Hindlimb muscle (tissue), 1 donor: ENCODE results near the gene DTX3. TPM values are rescaled to one million over a fixed set of nuclear protein-coding genes. Genes with fewer than 3 reads are reported as not detected.
"Not testable (repeated sequence)": the region's sequence is repeated elsewhere in the genome, so short reads cannot be mapped to it uniquely, and the experiment has no call there.

Experiments
- DNase-seq: peaks from one replicate; pipeline ENCODE4 v3.0.0-alpha.2; 2013
- polyA plus RNA-seq: library from polyadenylated mRNA; unstranded; fragments of 120-200 nt; gene quantifications from one replicate; pipeline ENCODE4 v1.2.1, GENCODE V29; 2013; ENCODE audit not compliant: insufficient read length

Gene DTX3
- polyA plus RNA-seq, 1 donor, result 21.8 TPM

DNA sequence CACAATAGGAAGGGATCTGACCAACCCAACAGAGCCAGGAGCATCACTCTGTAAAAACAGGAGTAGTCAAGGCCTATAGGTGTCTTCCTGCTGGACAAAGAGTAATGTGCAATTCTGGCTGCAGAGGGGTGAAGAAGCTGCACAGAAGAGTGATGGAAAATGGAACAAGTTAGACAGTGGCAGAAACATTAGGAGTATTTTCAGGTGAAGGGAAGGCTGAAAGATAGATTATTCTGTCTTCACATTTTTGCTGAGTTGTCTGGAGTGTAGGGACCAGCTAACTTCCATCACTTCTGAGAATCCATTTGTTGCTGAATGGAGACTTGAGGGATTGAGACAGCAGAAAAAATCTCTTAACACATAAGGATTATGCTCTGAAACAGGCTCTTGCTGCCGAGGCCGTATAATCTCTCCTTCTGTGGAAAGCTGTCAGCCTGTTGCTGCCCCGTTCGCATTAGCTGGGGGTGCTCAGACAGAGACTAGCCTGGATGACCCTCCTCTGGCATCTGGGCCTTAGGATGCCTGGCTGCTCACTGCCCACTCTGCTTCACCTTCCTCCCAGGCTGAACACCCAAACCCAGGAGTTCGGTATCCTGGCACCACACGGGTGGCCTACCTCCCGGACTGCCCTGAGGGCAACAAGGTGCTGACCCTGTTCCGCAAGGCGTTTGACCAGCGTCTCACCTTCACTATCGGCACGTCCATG, 3.5 kb downstream of the DTX3 start:
- no peak for DNase-seq

DNA sequence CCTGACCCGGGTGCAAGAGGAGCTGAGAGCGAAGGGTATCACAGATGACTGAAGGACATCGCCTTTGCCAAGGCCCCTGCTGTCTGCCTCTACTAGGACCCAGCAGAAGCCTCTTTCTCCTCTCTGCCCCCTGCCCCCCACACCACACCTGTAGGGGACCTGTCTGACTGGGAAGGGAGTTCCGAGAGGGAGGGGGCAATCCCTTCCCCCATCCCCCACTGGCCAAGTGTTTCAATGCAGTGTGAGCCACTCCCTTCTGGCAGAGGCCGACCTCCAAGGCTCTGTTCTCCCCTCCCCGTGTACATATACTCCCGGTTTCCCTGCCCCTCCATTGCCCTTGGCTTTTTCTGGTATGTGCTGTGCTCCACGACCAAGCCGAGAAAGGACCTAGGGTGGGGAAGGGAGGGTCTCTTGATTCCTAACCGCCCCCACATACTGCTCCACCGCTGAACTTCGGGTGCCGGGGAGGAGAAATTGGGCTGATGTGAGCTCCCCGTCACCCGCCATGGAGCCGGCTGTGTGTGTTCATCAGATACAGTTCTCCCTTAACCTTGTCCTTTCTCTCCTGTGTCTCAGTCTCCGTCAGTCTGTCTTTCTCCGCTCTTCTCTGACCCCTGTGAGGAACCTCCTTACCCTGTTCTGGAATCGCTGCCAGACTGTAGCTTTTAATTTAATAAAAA, 4.6 kb downstream of the DTX3 start:
- DNase-seq, result no peak

- peak; percentile 34 for DNase-seq
Measured at GRCh38 chr12:57609781-57610553, 5.3 kb downstream of the DTX3 start.

DNA sequence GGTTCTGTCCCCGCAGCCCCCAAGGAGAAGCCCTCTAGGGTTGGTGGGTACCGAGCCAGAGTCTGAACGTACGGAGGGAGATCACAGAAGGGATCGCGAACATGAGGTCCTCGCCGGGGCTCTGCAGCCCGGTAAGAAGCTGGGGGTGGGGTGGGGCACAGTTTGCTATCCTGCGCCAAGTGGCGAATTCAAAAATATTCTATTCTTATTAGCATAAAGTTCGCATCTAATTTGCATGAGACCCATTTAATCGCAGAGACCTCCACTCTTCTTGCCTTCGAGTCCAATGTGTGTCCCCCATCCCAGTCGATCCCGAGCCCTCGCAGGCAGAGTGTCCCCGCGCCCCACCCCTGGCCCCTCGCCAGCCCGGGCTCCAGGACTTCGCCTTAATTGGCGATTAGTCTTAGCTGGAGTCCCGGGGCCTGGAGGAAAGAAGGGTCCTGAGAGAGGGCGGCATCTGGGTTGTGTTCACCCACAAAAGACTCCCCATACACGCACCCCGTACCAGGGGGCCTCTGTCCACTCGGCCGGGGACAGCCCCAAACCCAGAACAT, 6.0 kb downstream of the DTX3 start:
- peak; percentile 54 for DNase-seq

DNA sequence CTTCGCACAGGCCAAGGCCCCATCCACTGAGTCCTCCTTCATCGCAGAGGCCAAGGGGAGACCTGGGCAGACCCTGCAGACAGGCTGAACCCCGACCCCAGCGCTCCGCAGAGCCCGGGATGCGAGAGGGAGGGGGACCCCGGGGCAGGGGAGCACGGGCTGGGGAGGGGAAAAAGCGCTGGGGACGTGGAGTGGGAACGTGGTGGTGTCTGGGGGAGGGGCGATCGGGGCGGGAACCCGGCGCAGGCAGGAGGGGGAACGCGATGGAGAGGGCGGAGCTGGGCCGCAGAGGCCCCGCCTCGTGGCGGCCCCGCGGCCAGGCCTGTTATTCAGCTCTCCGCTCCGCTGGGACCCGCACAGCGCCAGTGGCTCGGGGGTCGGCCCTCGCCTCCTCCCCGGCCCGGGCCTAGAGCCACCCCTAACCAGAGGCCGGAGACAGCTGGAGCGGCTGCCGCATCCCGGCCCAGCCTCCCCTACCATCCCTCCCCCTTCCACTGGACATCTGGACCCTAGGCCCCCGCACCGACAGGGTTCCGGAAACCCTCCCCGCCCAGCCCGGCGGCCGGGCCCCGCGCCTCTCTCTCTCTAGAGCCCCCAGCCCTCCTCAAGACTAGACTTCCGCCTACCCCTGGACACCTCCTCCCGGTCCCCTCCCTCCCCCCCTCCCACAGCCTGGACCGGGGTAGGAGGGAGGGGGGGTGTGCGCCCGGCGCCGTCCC, 6.6 kb downstream of the DTX3 start, which contains the start of gene ARHGEF25:
TSS of gene ARHGEF25 (plus strand) at position 328 of the 719 bp plus-strand sequence. CDS start 460 bp downstream, outside the sequence.
- DNase-seq, result peak; percentile 93

GRCh38 chr12:57611827-57612710, 7.4 kb downstream of the DTX3 start:
- DNase-seq, result no peak

DNA sequence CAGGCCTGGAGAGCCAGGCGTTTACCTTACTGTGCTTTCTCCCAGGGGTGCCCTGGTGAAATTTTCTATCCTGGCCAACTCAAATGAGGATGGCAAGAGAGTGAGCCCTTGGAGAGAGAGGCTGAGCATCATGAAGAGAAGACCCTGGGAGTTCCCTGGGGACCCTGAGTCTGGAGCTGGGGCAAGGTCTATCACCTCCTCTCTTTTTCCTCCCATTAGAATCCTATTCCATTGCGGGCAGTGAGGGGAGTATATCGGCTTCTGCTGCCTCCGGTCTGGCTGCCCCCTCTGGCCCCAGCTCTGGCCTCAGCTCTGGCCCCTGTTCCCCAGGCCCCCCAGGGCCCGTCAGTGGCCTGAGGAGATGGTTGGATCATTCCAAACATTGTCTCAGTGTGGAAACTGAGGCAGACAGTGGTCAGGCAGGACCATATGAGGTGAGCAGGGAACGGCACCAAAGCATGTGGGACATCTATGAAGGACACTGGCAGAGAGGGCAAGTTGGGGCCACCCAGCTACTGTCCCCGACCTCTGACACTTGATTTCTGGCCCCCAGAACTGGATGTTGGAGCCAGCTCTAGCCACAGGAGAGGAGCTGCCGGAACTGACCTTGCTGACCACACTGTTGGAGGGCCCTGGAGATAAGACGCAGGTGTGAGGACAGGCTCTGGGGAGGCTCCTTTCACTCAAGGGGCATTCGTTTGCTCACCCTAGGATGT, 8.2 kb downstream of the DTX3 start:
- DNase-seq, result no peak

GRCh38 chr12:57613427-57614109, 8.9 kb downstream of the DTX3 start:
- no peak for DNase-seq

DNA sequence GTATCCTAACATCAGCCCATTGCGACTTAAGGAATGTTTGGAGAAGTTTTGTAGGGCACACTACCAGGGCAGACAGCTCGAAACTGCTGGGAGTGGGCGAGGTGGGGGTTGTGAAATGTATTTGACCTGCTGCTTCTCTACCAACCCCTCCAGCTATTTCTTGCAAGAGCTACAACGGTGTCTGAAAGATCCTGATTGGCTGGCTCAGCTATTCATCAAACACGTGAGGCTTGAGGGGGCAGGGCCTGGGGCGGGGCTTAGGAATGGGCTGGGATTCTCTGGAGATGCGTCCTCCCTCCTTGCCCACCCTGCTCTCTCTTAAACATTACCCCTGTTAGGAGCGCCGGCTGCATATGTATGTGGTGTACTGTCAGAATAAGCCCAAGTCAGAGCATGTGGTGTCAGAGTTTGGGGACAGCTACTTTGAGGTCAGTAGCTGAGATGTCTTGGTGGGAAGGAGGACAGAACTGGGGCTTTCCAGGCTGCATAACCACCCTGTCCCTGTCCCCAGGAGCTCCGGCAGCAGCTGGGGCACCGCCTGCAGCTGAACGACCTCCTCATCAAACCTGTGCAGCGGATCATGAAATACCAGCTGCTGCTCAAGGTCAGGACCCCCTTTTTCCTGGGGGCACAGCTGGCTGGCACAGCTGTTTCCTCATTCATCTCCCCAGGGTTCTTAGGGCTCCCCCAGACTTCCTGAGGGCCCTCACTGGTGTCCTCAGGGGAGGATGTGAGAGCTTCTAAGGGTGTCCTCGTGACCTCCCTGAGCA, 9.7 kb downstream of the DTX3 start:
- no peak for DNase-seq

DNA sequence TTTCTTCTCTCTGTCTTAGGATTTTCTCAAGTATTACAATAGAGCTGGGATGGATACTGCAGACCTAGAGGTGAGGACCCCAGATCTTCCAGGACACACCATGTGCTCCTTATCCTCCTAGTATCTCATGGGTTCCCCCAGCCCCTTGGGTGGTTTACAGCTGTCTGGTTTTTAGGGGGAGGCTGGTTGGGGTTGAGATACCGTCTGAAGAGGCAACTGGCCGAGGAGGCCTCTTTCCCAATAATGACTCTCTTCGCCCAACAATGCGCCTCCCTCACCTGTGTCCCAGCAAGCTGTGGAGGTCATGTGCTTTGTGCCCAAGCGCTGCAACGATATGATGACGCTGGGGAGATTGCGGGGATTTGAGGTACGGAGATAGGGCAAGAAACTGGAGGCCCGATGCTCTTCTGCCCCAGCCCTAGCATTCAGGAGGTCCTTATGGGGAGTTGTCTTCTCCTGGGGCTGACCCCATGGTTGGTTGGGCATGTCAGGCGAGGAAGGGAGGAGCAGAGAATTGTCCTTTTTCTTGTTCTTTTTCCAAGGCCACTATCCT, 10.4 kb downstream of the DTX3 start:
- DNase-seq, result no peak

- DNase-seq, result no peak
Measured at GRCh38 chr12:57615637-57616036, 11.0 kb downstream of the DTX3 start.

- DNase-seq, result no peak
Measured at GRCh38 chr12:57616383-57617101, 11.9 kb downstream of the DTX3 start.

DNA sequence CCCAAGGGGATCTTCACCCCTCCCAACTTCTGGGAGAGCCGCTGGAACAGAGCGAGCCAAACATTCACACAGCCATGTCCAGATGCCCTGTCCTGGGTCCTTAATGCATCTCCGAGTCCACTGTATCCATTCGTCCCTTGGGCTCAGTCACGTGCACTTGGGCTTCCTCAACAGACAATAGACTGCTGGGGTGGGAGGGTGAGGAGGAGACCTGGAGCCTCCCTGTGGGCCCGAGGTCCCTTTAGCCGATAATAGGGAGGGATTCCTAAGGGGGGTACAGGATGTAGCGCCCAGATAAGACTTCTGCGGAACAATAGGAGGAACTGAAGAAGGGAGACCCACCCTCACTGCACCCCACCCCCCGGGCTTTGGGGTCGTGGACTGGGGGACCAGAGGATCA, 13.3 kb downstream of the DTX3 start:
- no peak for DNase-seq

GRCh38 chr12:57618431-57618830, 13.8 kb downstream of the DTX3 start:
- DNase-seq, result not testable (repeated sequence)

- DNase-seq, result no peak
Measured at GRCh38 chr12:57618966-57619433, 14.4 kb downstream of the DTX3 start.

- DNase-seq, result no peak
Measured at GRCh38 chr12:57619434-57620244, 15.0 kb downstream of the DTX3 start.
